ENCODE data around the gene MMP28.

Gene MMP28

DNA sequence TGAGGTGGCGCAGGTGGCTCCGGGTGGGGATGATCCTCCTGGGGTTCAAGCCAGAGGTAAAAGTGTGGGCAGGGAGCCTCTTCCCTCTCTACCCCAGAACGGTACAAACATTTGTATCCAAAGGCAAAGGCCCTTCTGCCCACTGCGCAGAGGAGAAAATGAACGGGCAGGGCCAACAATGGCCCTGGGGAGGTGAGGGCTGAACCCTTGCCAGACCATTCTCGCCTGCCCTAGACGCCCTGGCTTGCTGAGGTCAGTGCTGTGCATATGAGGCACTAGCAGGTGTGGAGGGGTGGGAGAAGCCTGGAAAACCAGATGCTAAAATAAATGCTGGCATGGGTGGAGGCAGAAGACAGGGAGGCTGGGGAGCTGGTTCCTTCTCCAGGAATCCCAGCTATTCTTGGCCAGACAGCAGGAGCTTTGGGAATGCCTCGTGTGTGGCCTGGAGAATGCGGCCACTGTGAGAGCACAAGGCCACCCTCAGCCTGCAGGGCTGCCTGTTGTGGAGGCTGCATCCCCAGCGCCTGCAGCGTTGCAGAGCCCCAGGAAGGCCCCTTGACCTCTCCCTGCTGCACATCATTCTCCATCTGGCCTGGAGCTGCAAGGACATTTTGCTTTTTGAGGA, 30.2 kb downstream of the MMP28 start:
- H3K4me3 ChIP-seq (ENCODE audit: low read depth, low read length): no peak overlapping the region
- no peak for DNase-seq
- no peaks in the 10 kb centered on the region for H3K27me3 ChIP-seq (replicated peaks)
- no peak overlapping the region for H3K27ac ChIP-seq
- no peaks in the 10 kb centered on the region for H3K36me3 ChIP-seq (replicated peaks)
- TF ChIP-seq, protein P1, sequence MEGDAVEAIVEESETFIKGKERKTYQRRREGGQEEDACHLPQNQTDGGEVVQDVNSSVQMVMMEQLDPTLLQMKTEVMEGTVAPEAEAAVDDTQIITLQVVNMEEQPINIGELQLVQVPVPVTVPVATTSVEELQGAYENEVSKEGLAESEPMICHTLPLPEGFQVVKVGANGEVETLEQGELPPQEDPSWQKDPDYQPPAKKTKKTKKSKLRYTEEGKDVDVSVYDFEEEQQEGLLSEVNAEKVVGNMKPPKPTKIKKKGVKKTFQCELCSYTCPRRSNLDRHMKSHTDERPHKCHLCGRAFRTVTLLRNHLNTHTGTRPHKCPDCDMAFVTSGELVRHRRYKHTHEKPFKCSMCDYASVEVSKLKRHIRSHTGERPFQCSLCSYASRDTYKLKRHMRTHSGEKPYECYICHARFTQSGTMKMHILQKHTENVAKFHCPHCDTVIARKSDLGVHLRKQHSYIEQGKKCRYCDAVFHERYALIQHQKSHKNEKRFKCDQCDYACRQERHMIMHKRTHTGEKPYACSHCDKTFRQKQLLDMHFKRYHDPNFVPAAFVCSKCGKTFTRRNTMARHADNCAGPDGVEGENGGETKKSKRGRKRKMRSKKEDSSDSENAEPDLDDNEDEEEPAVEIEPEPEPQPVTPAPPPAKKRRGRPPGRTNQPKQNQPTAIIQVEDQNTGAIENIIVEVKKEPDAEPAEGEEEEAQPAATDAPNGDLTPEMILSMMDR (IDR thresholded peaks at IDR 0.05; ENCODE audit: low read depth, low read length, missing control alignments): no peak
- in situ Hi-C loops (cut with HindIII; ENCODE audit: low pct_ligation_motif_present, low sequenced_read_pairs): no loop called here

DNA sequence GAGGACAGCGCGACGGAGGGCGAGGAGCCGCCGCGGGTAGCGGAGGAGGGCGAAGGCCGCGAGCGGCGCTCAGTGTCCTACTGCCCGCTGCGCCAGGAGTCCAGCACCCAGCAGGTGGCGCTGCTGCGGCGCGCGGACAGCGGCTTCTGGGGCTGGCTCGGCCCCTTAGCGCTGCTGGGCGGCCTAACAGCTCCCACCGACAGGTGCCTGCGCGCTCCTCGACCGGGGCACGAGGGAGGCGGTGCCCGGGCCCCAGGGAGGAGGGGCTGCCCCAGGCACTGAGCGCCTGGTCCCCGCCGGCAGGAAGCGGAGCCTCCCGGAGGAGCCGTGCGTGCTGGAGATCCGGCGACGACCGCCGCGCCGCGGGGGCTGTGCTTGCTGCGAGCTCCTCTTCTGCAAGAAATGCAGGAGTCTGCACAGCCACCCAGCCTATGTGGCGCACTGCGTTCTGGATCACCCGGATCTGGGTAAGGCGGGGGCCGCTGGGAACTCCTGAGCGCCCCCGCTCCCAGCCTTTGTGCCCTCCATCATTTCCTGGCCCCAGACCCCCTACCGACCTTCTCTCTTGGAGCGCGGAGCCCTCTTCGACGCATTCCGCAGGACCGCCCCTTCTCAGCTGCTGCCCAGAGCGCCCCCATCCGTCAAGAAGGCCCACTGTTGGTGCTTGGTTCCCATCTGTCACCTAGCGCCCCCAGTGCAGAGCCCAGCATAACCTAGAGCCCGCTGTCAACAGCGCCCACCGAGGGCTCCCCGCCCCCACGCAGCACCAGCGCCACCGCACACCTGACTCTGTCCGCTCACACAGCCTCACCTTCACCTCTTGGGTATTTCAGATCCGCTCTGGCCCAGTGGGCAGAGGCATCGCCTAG, 31.1 kb downstream of the MMP28 start:
- in situ Hi-C loops (cut with HindIII; ENCODE audit: low pct_ligation_motif_present, low sequenced_read_pairs): no loop called here
- TF ChIP-seq, protein P1 (IDR thresholded peaks at IDR 0.05; ENCODE audit: low read depth, low read length, missing control alignments): peak; percentile 77

DNA sequence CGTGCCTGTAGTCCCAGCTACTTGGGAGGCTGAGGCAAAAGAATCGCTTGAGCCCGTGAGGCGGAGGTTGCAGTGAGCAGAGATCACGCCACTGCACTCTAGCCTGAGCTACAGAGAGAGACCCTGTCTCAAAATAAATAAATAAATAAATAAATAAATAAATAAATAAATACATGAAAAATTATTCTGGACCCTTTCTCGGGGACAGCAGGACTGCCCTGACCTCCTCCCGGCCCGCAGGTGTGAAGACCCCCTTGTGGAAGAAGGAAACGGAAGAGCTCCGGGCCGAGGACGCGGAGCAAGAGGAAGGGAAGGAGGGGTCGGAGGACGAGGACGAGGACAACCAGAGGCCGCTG, 31.7 kb downstream of the MMP28 start:
- no peak for DNase-seq
- Histone ChIP-seq H3K36me3 (replicated peaks) (no peaks in the 10 kb centered on the region), H3K27ac (no peak overlapping the region), H3K4me3 (ENCODE audit: low read depth, low read length) (peak overlapping the region; percentile 22), H3K27me3 (replicated peaks) (no peaks in the 10 kb centered on the region)
- in situ Hi-C loops (cut with HindIII; ENCODE audit: low pct_ligation_motif_present, low sequenced_read_pairs): no loop called here
- TF ChIP-seq, protein P1 (IDR thresholded peaks at IDR 0.05; ENCODE audit: low read depth, low read length, missing control alignments): no peak

More for the DNA sequence above, 31.1 kb downstream of the MMP28 start:
- Histone ChIP-seq H3K27ac (no peak overlapping the region), H3K36me3 (replicated peaks) (no peaks in the 10 kb centered on the region), H3K4me3 (ENCODE audit: low read depth, low read length) (peak overlapping the region; percentile 42), H3K27me3 (replicated peaks) (no peaks in the 10 kb centered on the region)
- DNase-seq: peak; percentile 58

DNA sequence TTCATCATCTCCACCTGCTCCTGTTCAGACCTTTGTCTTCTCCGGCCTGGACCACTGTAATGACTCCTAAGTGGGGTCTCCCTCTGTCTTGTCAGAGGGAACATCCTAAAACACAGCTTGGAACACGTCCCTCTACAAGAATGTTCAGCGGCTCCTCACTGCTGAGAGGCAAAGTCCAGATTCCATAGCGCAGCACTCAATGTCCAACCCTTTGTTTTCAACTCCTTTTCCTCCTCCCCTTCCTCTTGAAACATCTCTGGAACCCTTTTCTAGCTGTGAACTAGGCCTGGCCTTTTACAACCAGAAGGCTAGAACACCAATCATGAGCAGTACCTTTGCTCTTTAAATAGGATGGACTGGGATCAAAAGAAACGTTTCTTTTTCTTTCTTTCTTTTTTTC, 33.8 kb downstream of the MMP28 start:
- Histone ChIP-seq H3K27ac (no peak overlapping the region), H3K4me3 (ENCODE audit: low read depth, low read length) (no peak overlapping the region), H3K27me3 (replicated peaks) (no peaks in the 10 kb centered on the region), H3K36me3 (replicated peaks) (no peaks in the 10 kb centered on the region)
- TF ChIP-seq, protein P1 (IDR thresholded peaks at IDR 0.05; ENCODE audit: low read depth, low read length, missing control alignments): no peak
- in situ Hi-C loops (cut with HindIII; ENCODE audit: low pct_ligation_motif_present, low sequenced_read_pairs): no loop called here
- no peak for DNase-seq

DNA sequence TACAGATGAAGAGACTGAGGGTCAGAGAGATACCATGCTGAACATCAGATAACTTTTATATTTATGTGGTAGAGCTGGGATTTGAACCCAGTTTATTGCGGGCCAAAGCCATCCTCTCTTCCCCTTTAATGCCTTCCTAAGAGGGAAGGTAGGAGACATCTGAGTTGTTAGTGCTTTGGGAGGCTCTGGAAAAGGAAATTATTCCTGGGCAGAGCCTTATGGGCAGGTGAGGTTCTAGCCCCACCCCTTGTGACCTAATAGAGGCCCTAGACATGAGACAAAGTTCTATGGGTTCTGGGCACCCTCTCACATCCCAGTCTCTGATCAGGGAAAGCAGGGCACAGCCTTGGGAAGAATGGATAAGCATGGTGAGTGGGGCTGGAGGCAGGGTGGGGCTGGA, 34.9 kb downstream of the MMP28 start, which contains the start of gene C17orf50:
Gene C17orf50, plus strand, starts transcription at position 301 of the 400 bp plus-strand sequence. Its CDS starts 55 bp downstream, at position 356.
- TF ChIP-seq, protein P1 (IDR thresholded peaks at IDR 0.05; ENCODE audit: low read depth, low read length, missing control alignments): no peak
- H3K36me3 ChIP-seq (replicated peaks): no peaks in the 10 kb centered on the region
- no peak within 1 kb of the TSS for H3K27ac ChIP-seq
- in situ Hi-C loops (cut with HindIII; ENCODE audit: low pct_ligation_motif_present, low sequenced_read_pairs): no loop called here
- DNase-seq: no peak
- no peak within 1 kb of the TSS for H3K4me3 ChIP-seq (ENCODE audit: low read depth, low read length)
- H3K27me3 ChIP-seq (replicated peaks): no peaks in the 10 kb centered on the region

All from brain microvascular endothelial cell (primary cell).